Stimulated activated CD8-positive, alpha-beta memory T cell treated with anti-CD3 and anti-CD28 coated beads, Interleukin-7, amount 100 ng/mL, for 4 hours (primary cell): Measurements from ENCODE around the gene WDR5B.
"Not testable (repeated sequence)": the region's sequence is repeated elsewhere in the genome, so short reads cannot be mapped to it uniquely, and the experiment has no call there.

Source experiments
- DNase-seq, 2 donors: peaks; one replicate each; pipeline ENCODE4 v3.0.0-alpha.2; 2020; ENCODE audit warnings: low read depth in 2 of 2

The WDR5B gene

GRCh38 chr3:122365582-122366378 is 50.1 kb downstream of the WDR5B start:
- DNase-seq: not testable (repeated sequence)

DNA sequence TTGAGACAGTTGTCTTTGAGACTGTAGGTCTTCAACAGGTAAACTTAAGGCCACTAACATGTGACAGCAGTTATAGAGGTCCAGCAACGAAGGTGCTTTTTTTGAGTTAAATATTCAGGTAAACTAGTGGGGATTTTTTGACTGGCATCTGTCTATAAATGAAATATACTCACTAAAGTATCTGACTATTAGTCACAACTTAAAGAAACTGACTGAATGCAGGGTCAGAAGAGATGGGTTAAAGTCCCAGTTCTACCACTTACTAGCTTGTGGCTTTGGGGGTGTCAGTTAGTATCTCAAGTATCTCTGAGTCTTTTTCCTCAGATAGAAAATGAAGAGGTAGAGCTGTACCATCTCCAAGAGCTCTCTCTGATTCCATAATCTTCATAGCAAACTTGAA is 50.8 kb downstream of the WDR5B start:
- no peak for DNase-seq

DNA sequence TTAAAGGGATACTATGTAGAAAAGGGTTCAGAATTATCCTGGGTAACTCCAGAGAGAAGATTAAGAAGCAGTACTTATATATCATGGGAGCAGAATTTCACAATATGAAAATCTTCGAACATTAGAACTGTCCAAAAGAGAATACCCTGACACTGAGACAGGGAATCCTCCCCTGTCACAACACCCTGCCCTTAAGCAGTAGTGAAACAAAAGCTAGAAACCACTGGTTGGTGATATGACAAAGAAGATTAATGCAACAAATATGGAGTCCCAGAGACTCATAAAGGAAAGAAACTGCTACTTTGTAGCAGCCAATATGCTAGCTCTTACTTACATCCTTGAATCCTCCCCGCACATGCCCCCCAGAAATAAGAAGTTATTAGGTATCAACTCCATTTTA is 51.4 kb downstream of the WDR5B start:
- DNase-seq: no peak
